Endothelial cell of umbilical vein (primary cell): ENCODE data around the gene RAD51B.

Experiments used
- MYC ChIP-seq: IDR thresholded peaks from one replicate; pipeline ENCODE4 v1.6.1; 2011; ENCODE audit warnings: mild to moderate bottlenecking, low read depth, low read length
- TF ChIP-seq, protein P1 (sequence below): IDR thresholded peaks from 2 replicates; pipeline ENCODE4 v1.6.1; 2011; ENCODE audit not compliant: insufficient read depth, insufficient read length

DNA sequence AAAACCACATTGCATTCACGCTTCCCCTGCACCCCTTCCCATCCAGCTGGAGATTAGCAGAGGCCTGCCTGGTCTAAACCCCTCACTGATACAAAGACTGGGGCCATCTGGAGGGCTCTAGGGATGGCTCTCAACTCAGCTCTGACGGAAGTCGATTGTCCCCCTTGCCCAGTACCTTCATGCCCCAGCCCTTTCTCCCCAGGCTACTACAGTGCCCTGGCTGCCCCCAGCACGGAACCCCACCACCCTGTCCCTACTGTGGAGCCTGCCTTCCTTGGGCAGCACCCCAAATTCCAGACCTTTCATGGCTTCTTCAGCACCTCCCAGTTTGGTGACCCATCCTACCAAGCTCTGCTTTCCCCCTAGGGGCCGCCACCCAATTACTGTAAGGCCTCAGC, 947.7 kb downstream of the RAD51B start:
- TF ChIP-seq, protein P1, sequence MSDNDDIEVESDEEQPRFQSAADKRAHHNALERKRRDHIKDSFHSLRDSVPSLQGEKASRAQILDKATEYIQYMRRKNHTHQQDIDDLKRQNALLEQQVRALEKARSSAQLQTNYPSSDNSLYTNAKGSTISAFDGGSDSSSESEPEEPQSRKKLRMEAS, result no peak
- no peak for TF ChIP-seq MYC
